ENCODE results near the gene HECW1. TPM values are rescaled to one million over a fixed set of nuclear protein-coding genes. Genes with fewer than 3 reads are reported as not detected.
A peak's percentile ranks its signal among the peaks of the same experiment; 100 is the strongest.

Gene HECW1
- total RNA-seq, 2 experiments from 2014 or later: not detected

- Mint-ChIP-seq H3K4me3 (no peak overlapping the region), H3K36me3 (no peaks in the 10 kb centered on the region), H3K4me1 (no peaks in the 10 kb centered on the region), H3K9me3 (ENCODE audit: low read depth) (no peaks in the 10 kb centered on the region), H3K27me3 (peaks cover 5% of the 10 kb centered on the region), H3K27ac (no peak overlapping the region)
- CTCF ChIA-PET: no interaction called here
- DNase-seq (no peak), ATAC-seq (no peak)
Measured at GRCh38 chr7:43247757-43248156, 135.3 kb downstream of the HECW1 start.

GRCh38 chr7:43248553-43248952 is 136.1 kb downstream of the HECW1 start:
- Mint-ChIP-seq H3K9me3 (ENCODE audit: low read depth) (no peaks in the 10 kb centered on the region), H3K36me3 (peaks cover 2% of the 10 kb centered on the region), H3K27me3 (peaks cover 5% of the 10 kb centered on the region), H3K27ac (no peak overlapping the region), H3K4me3 (no peak overlapping the region), H3K4me1 (no peaks in the 10 kb centered on the region)
- CTCF ChIA-PET: no interaction called here
- DNase-seq (no peak), ATAC-seq (no peak)

GRCh38 chr7:43248961-43249822 is 136.7 kb downstream of the HECW1 start:
- Mint-ChIP-seq H3K27me3 (peaks cover 5% of the 10 kb centered on the region), H3K4me3 (no peak overlapping the region), H3K27ac (no peak overlapping the region), H3K4me1 (no peaks in the 10 kb centered on the region), H3K9me3 (ENCODE audit: low read depth) (no peaks in the 10 kb centered on the region), H3K36me3 (peaks cover 2% of the 10 kb centered on the region)
- CTCF ChIA-PET: interaction anchor here (1.0 kb wide), 1 partner anchor 8 kb away, joined by 3 read pairs; no protein-coding TSS in a partner anchor
- DNase-seq (no peak), ATAC-seq (no peak)

GRCh38 chr7:43249823-43250145 is 137.3 kb downstream of the HECW1 start:
- Mint-ChIP-seq H3K36me3 (peaks cover 2% of the 10 kb centered on the region), H3K9me3 (ENCODE audit: low read depth) (no peaks in the 10 kb centered on the region), H3K4me3 (no peak overlapping the region), H3K27me3 (peaks cover 3% of the 10 kb centered on the region), H3K4me1 (no peaks in the 10 kb centered on the region), H3K27ac (no peak overlapping the region)
- ATAC-seq: no peak
- CTCF ChIA-PET: interaction anchor here (1.0 to 1.1 kb wide), 2 partner anchors 9 to 12 kb away, joined by 3 read pairs; no protein-coding TSS in a partner anchor
- no peak for DNase-seq

- H3K4me3 Mint-ChIP-seq: no peak overlapping the region
- DNase-seq (peak; percentile 77), ATAC-seq (peak; percentile 76)
- peaks cover 3% of the 10 kb centered on the region for H3K27me3 Mint-ChIP-seq
- no peak overlapping the region for H3K27ac Mint-ChIP-seq
- H3K36me3 Mint-ChIP-seq: no peaks in the 10 kb centered on the region
- CTCF ChIA-PET: interaction anchor here (0.5 to 3.6 kb wide), 17 partner anchors 9 to 1320 kb away, joined by 3 to 30 read pairs (median 3); partner anchors contain the start of genes MRPL32 and PSMA2
- H3K9me3 Mint-ChIP-seq (ENCODE audit: low read depth): no peaks in the 10 kb centered on the region
- H3K4me1 Mint-ChIP-seq: no peaks in the 10 kb centered on the region
Measured at GRCh38 chr7:43260980-43261878, 148.8 kb downstream of the HECW1 start.

- DNase-seq: no peak
- CTCF ChIA-PET: no interaction called here
Measured at GRCh38 chr7:43265139-43265538, 152.7 kb downstream of the HECW1 start.

DNA sequence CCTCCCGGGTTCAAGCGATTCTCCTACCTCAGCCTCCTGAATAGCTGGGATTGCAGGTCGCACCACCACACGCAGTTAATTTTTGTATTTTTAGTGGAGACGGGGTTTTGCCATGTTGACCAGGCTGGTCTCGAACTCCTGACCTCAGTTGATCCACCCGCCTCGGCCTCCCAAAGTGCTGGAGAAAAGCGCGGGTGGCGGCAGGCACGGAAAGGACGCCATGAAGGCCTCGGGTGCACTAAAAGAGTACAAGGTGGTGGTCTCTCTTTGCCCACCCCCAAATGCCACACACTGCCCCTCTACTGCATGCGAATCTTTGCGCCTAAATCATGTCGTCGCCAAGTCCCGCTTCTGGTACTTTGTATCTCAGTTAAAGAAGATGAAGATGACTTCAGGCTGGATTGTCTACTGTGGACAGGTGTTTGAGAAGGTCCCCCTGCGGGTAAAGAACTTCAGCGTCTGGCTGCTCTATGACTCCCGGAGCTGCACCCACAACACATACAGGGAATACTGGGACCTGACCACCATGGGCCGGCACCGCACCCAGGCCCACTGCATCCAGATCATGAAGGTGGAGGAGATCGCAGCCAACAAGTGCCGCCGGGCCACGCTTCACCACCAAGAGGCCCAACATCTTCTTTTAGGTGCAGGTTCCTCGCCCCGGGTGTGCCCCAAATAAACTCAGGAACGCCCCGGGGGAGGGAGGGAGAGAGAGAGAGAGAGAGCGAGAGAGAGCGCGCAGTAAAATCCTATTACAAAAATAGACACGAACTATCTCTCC is 161.7 kb downstream of the HECW1 start:
- no peaks in the 10 kb centered on the region for H3K4me1 Mint-ChIP-seq
- peaks cover 23% of the 10 kb centered on the region for H3K27me3 Mint-ChIP-seq
- H3K36me3 Mint-ChIP-seq: no peaks in the 10 kb centered on the region
- no peak for ATAC-seq
- CTCF ChIA-PET: no interaction called here
- DNase-seq: no peak
- H3K4me3 Mint-ChIP-seq: no peak overlapping the region
- no peaks in the 10 kb centered on the region for H3K9me3 Mint-ChIP-seq (ENCODE audit: low read depth)
- no peak overlapping the region for H3K27ac Mint-ChIP-seq

More at GRCh38 chr7:43265139-43265538, 152.7 kb downstream of the HECW1 start:
- no peak overlapping the region for H3K27ac Mint-ChIP-seq
- no peaks in the 10 kb centered on the region for H3K36me3 Mint-ChIP-seq
- H3K4me3 Mint-ChIP-seq: no peak overlapping the region
- peaks cover 19% of the 10 kb centered on the region for H3K27me3 Mint-ChIP-seq
- ATAC-seq: no peak
- no peaks in the 10 kb centered on the region for H3K9me3 Mint-ChIP-seq (ENCODE audit: low read depth)
- no peaks in the 10 kb centered on the region for H3K4me1 Mint-ChIP-seq

GRCh38 chr7:43274752-43275151 is 162.3 kb downstream of the HECW1 start:
- ATAC-seq: no peak
- H3K9me3 Mint-ChIP-seq (ENCODE audit: low read depth): no peaks in the 10 kb centered on the region
- no peak overlapping the region for H3K27ac Mint-ChIP-seq
- H3K4me3 Mint-ChIP-seq: no peak overlapping the region
- CTCF ChIA-PET: no interaction called here
- H3K4me1 Mint-ChIP-seq: no peaks in the 10 kb centered on the region
- no peak for DNase-seq
- peaks cover 19% of the 10 kb centered on the region for H3K27me3 Mint-ChIP-seq
- no peaks in the 10 kb centered on the region for H3K36me3 Mint-ChIP-seq

DNA sequence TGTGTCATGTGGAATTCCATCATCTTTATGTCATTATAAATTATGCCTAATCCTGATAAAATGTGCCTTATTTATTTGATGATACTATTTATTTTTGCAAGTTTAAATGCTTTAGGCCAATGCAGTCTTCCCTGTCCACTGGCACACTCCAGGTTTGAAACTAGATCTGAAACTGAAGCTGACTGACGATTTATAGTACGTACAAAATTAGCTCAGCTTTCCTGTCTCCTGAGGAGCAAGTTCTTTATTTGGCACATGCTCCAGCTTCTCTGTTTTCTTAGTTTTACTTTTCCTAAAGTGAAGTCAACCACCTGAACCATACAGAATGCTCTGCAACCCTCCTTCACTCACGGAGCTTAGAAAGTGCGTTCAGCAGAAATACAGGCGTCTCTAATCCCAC is 164.1 kb downstream of the HECW1 start:
- H3K27ac Mint-ChIP-seq: no peak overlapping the region
- no peak overlapping the region for H3K4me3 Mint-ChIP-seq
- peaks cover 23% of the 10 kb centered on the region for H3K27me3 Mint-ChIP-seq
- H3K9me3 Mint-ChIP-seq (ENCODE audit: low read depth): no peaks in the 10 kb centered on the region
- DNase-seq (no peak), ATAC-seq (no peak)
- no peaks in the 10 kb centered on the region for H3K4me1 Mint-ChIP-seq
- CTCF ChIA-PET: no interaction called here
- H3K36me3 Mint-ChIP-seq: no peaks in the 10 kb centered on the region

- no peak overlapping the region for H3K27ac Mint-ChIP-seq
- no peaks in the 10 kb centered on the region for H3K36me3 Mint-ChIP-seq
- CTCF ChIA-PET: no interaction called here
- H3K4me3 Mint-ChIP-seq: no peak overlapping the region
- H3K27me3 Mint-ChIP-seq: peaks cover 18% of the 10 kb centered on the region
- DNase-seq: no peak
- ATAC-seq: no peak
- H3K4me1 Mint-ChIP-seq: no peaks in the 10 kb centered on the region
- no peaks in the 10 kb centered on the region for H3K9me3 Mint-ChIP-seq (ENCODE audit: low read depth)
Measured at GRCh38 chr7:43278088-43278644, 165.7 kb downstream of the HECW1 start.

- no peaks in the 10 kb centered on the region for H3K4me1 Mint-ChIP-seq
- CTCF ChIA-PET: interaction anchor here (1.7 kb wide), 1 partner anchor 20 kb away, joined by 4 read pairs; no protein-coding TSS in a partner anchor
- H3K27me3 Mint-ChIP-seq: peaks cover 20% of the 10 kb centered on the region
Measured at GRCh38 chr7:43281268-43281667, 168.8 kb downstream of the HECW1 start.

DNA sequence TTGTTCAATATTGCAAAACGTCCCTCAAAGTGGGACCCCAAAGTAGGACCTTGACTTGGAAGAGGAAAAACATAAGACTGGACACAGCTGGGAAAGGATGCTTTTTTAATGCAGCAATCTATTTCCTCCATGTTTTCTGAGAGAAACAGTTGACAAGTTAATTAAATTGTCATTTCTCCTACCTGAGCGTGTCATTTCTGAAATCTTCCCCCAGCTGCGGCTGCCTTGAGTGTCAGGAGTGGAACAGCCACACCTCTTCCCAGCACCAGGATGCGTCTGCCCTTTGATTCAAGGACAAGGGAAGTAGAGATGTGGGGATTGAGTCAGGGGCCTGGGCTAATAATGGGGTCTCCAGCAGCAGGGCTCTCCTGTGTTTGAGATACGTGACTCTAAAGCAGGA is 171.3 kb downstream of the HECW1 start:
- CTCF ChIA-PET: no interaction called here
- Mint-ChIP-seq H3K27me3 (peaks cover 22% of the 10 kb centered on the region), H3K4me3 (no peak overlapping the region), H3K9me3 (ENCODE audit: low read depth) (no peaks in the 10 kb centered on the region), H3K27ac (no peak overlapping the region), H3K36me3 (no peaks in the 10 kb centered on the region), H3K4me1 (no peaks in the 10 kb centered on the region)
- ATAC-seq: no peak
- DNase-seq: peak; percentile 33

More at GRCh38 chr7:43281268-43281667, 168.8 kb downstream of the HECW1 start:
- ATAC-seq: no peak
- H3K4me3 Mint-ChIP-seq: no peak overlapping the region
- H3K27ac Mint-ChIP-seq: no peak overlapping the region
- no peak for DNase-seq
- H3K9me3 Mint-ChIP-seq (ENCODE audit: low read depth): no peaks in the 10 kb centered on the region
- H3K36me3 Mint-ChIP-seq: no peaks in the 10 kb centered on the region

GRCh38 chr7:43289826-43290225 is 177.4 kb downstream of the HECW1 start:
- Mint-ChIP-seq H3K4me1 (no peaks in the 10 kb centered on the region), H3K27ac (no peak overlapping the region)
- CTCF ChIA-PET: no interaction called here

More at GRCh38 chr7:43289826-43290225, 177.4 kb downstream of the HECW1 start:
- DNase-seq (no peak), ATAC-seq (no peak)
- Mint-ChIP-seq H3K4me3 (no peak overlapping the region), H3K36me3 (no peaks in the 10 kb centered on the region), H3K27me3 (peaks cover 3% of the 10 kb centered on the region), H3K9me3 (ENCODE audit: low read depth) (no peaks in the 10 kb centered on the region)

Data from activated CD8-positive, alpha-beta memory T cell treated with anti-CD3 and anti-CD28 coated beads, Interleukin-2, amount 10 ng/mL, durations not matched to agents 7 days and 5 days (primary cell).